Ovary (tissue), 9 donors: Measurements from ENCODE around the gene NRDE2. TPM values are rescaled to one million over a fixed set of nuclear protein-coding genes. Genes with fewer than 3 reads are reported as not detected.

Source experiments
- DNase-seq, 5 donors: peaks; one replicate each; pipeline ENCODE4 v3.0.0-alpha.2; 2019 to 2020
- H3K27ac ChIP-seq, 2 donors: fragments of 200-600 bp; one replicate each; pipeline versions ENCODE4 v1.5.1 to v1.8.0; 2019 to 2022
- H3K27me3 ChIP-seq: fragments of 200-600 bp; one replicate; pipeline ENCODE4 v1.8.0; 2022
- H3K36me3 ChIP-seq: fragments of 200-600 bp; sonication (generic); one replicate; pipeline ENCODE4 v1.5.1; 2019
- H3K4me1 ChIP-seq: one replicate; pipeline ENCODE4 v1.8.1; 2013; ENCODE audit warnings: mild to moderate bottlenecking, moderate library complexity; ENCODE audit not compliant: insufficient read depth
- H3K4me3 ChIP-seq: fragments of 200-600 bp; sonication (generic); one replicate; pipeline ENCODE4 v1.5.1; 2017
- H3K9me3 ChIP-seq, 2 donors: fragments of 200-600 bp in 1 of 2; sonication (generic) in 1 of 2; one replicate each; pipeline versions ENCODE4 v1.5.1 to v1.8.1; 2013 to 2019; ENCODE audit warnings: mild to moderate bottlenecking in 1 of 2, moderate library complexity in 1 of 2
- EP300 ChIP-seq: sonication (generic); formaldehyde crosslinking; IDR thresholded peaks from one replicate; pipeline ENCODE4 v1.6.1; 2017; ENCODE audit warnings: antibody characterized with exemption
- POLR2A ChIP-seq: fragments of 450-650 bp; IDR thresholded peaks from one replicate; pipeline ENCODE4 v1.6.1; 2017; ENCODE audit warnings: antibody characterized with exemption, mild to moderate bottlenecking, moderate library complexity
- WGBS, 3 donors: extraction: QIAGEN DNeasy Blood & Tissue Kit in 1 of 3; methylation state at CpG; one replicate each; pipeline versions ENCODE4 v1.1.5 to v1.1.7; 2013 to 2017; 5-methylcytosine and 5-hydroxymethylcytosine counted together
- intact Hi-C, 4 donors: fragments of 100-400 bp; cut with DNase I; formaldehyde crosslinking; loops; one replicate each; pipeline versions ENCODE4 v1.11.0 to v1.15.1; 2022 to 2023
- polyA plus RNA-seq, 2 donors: library from polyadenylated mRNA; stranded (reverse); fragments of 200-250 nt in 1 of 2; fragments of 350-450 nt in 1 of 2; fragmentation: Illumina TruSeq in 1 of 2; extraction: RNeasy Lipid Tissue Mini Kit (QIAGEN cat#74804) in 1 of 2; gene quantifications; one replicate each; pipeline ENCODE4 v1.2.3, GENCODE V29; 2013 to 2014
- total RNA-seq, 7 donors: library from RNA; depleted of rRNA in 2 of 7; stranded (reverse); fragments of >200 nt in 2 of 7; fragmentation: NEBNext Ultra II Directional in 3 of 7; extraction: Animal tissue kit (Norgen Biotek cat#: 25700) in 3 of 7; gene quantifications; one replicate each; pipeline versions ENCODE4 v1.1.0 to v1.2.4, GENCODE V29; 2016 to 2023
- TF ChIP-seq, protein P1 (sequence below), 3 donors: fragments of 450-650 bp in 2 of 3; fragments of 200-600 bp in 1 of 3; IDR thresholded peaks; one replicate each; pipeline versions ENCODE4 v1.5.1 to v1.8.0; 2016 to 2022; ENCODE audit warnings: antibody characterized with exemption in 3 of 3, mild to moderate bottlenecking in 1 of 3
- donor health status: DM: no; HTN: no; CAD: no; lungs with moderate emphysema.
- donor health status: DM: no; HTN: no; CAD: no.
- donor health status: Bipolar disorder and iron deficiency.
- donor health status: DM: yes; HTN: yes; CAD: no.
- donor health status: DM: no; HTN: no; CAD: no.
- donor health status: DM: yes; HTN: yes; CAD: no.

NRDE2 gene
- total and polyA plus RNA-seq, 9 donors = 7.7 to 28.5 (median 15.4) TPM

DNA sequence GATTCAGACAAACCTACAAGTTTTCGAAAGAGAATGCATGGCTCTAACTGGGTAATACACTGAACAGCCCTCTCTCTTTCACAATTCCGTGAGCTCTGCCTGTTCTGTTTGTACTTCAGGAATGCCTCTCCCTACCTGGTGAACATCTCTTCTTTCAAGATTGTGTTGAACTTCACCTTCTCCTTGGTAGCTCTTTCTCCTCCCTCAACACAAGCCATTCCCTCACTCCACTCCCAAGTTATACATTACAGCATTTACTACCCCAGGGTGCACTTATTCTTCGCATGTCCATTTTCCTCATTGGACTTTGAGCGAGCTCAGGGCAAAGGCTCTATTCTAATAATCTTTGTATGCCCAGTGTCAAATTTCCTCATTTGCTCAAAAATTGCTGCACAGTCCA lies 28.3 kb downstream of the NRDE2 start:
- no peak for DNase-seq
- Histone ChIP-seq H3K4me3 (no peak overlapping the region), H3K27me3 (no peaks in the 10 kb centered on the region), H3K9me3 (no peaks in the 10 kb centered on the region), H3K27ac (no peak overlapping the region), H3K36me3 (no peaks in the 10 kb centered on the region), H3K4me1 (peaks cover 7% of the 10 kb centered on the region)
- TF ChIP-seq, protein P1, sequence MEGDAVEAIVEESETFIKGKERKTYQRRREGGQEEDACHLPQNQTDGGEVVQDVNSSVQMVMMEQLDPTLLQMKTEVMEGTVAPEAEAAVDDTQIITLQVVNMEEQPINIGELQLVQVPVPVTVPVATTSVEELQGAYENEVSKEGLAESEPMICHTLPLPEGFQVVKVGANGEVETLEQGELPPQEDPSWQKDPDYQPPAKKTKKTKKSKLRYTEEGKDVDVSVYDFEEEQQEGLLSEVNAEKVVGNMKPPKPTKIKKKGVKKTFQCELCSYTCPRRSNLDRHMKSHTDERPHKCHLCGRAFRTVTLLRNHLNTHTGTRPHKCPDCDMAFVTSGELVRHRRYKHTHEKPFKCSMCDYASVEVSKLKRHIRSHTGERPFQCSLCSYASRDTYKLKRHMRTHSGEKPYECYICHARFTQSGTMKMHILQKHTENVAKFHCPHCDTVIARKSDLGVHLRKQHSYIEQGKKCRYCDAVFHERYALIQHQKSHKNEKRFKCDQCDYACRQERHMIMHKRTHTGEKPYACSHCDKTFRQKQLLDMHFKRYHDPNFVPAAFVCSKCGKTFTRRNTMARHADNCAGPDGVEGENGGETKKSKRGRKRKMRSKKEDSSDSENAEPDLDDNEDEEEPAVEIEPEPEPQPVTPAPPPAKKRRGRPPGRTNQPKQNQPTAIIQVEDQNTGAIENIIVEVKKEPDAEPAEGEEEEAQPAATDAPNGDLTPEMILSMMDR (IDR thresholded peaks at IDR 0.05) = no peak
- TF ChIP-seq EP300 (no peak), POLR2A (no peak)
- intact Hi-C loops = loop anchor here in 3 of 4 donors (10.0 kb wide), 3 partner anchors 91 to 981 kb away; partner anchors contain the start of gene CALM1 (in 1 of the 3)
- 94 to 95% (median 94%) methylated on average over 4 of the region's 4 CpGs for WGBS, 3 donors

DNA sequence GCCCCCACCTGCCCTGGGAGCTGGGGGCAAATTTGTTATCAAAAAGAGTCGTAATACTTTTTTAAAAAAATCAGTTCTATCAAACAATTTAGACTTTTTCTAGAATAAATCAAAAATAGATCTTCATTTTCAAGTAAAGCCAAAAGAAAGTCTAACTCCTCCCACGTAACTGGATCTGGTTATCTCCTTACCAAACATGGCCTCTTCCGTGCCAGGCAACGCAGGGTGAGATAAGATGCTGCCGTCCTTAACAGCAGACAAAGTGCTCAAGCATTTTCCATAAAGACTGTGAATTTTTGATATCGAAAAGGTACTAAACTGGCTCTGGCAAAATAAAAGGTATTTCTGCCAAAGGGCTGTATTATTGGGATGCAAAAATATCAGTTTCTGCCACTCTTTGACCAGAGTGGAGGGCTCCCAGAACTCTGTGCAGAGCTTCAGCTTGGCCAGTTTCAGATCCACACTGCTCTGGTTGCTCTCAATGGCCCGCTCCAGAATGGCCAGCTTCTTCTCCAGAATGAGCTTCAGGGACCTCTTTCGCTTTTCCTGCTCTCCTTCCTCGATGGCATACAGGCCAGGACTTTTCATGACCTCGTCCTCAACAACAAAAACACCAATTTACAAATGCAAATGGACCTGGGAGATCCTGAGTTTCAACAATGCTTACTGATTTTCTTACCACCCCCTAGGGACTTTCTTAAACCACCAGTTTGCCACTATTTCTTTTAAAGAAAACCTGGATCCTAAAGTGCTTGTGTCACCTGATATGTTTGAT lies 29.0 kb downstream of the NRDE2 start:
- no peaks in the 10 kb centered on the region for H3K27me3 ChIP-seq
- 57 to 66% (median 57%) methylated on average over 10 of the region's 10 CpGs for WGBS, 3 donors

DNA sequence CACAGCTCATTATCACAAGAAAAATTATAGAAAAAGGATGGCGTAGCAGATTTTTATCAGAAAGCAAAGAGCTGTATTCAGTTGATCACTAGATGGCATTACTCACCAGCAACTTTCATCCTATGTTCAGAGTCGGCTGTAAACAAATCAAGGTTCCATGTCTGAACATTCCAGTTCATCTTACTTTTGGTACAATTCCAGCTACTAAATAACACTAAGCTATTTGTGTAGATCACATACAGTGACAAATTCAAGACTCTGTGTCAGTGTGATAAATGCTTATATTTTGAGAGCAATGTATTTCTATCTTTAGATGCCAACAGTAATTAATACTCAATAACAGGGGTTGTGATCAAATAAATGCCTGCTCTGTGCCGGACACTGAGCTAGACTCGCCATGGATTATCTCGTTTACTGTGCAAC lies 30.1 kb downstream of the NRDE2 start:
- H3K27ac ChIP-seq = peak overlapping the region in 1 of 2 donors; percentile 30
- intact Hi-C loops = loop anchor here in 3 of 4 donors (10.0 kb wide), 3 partner anchors 93 to 983 kb away; partner anchors contain the start of gene CALM1 (in 1 of the 3)
- TF ChIP-seq, protein P1 (IDR thresholded peaks at IDR 0.05) = peak in 2 of 3 donors; percentile 32 to 35
- TF ChIP-seq EP300 = no peak
- H3K9me3 ChIP-seq = no peaks in the 10 kb centered on the region
- H3K27me3 ChIP-seq = no peaks in the 10 kb centered on the region
- no peak for DNase-seq
- H3K4me3 ChIP-seq = no peak overlapping the region
- 39 to 53% (median 44%) methylated on average over 5 of the region's 5 CpGs for WGBS, 3 donors
- no peaks in the 10 kb centered on the region for H3K36me3 ChIP-seq
- peaks cover 7% of the 10 kb centered on the region for H3K4me1 ChIP-seq

More for the DNA sequence above, 29.0 kb downstream of the NRDE2 start:
- Histone ChIP-seq H3K4me1 (peaks cover 7% of the 10 kb centered on the region), H3K27ac (peak overlapping the region in 1 of 2 donors; percentile 30), H3K9me3 (no peaks in the 10 kb centered on the region), H3K4me3 (no peak overlapping the region), H3K36me3 (no peaks in the 10 kb centered on the region)
- TF ChIP-seq EP300 = no peak
- no peak for TF ChIP-seq POLR2A
- TF ChIP-seq, protein P1 (IDR thresholded peaks at IDR 0.05) = no peak
- DNase-seq = no peak
- intact Hi-C loops = loop anchor here in 3 of 4 donors (10.0 kb wide), 3 partner anchors 92 to 982 kb away; partner anchors contain the start of gene CALM1 (in 1 of the 3)

DNA sequence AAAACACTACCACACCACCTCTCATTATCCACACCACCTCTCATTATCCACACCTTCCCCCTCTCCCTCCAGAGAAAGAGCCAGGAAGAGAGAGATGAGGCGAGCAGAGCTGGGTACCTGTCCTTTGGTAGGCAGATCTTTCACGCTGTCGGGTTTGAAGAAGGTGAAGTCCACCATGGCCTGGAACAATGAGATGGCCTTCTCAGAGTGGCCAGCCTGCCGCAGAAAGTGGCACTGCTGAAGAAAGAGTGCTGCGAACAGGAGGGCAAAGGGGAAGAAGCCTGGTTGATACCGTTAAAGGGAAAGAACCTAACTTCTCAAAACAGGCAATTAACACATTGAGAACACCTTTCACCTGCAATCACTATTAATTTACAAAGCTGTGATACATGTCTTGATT lies 30.6 kb downstream of the NRDE2 start:
- no peaks in the 10 kb centered on the region for H3K9me3 ChIP-seq
- intact Hi-C loops = loop anchor here in 3 of 4 donors (10.0 kb wide), 3 partner anchors 94 to 984 kb away; partner anchors contain the start of gene CALM1 (in 1 of the 3)
- no peak for DNase-seq
- 75 to 85% (median 76%) methylated on average over 6 of the region's 6 CpGs for WGBS, 3 donors
- H3K27me3 ChIP-seq = no peaks in the 10 kb centered on the region
- H3K4me3 ChIP-seq = no peak overlapping the region
- H3K4me1 ChIP-seq = peaks cover 7% of the 10 kb centered on the region
- no peaks in the 10 kb centered on the region for H3K36me3 ChIP-seq
- TF ChIP-seq, protein P1 (IDR thresholded peaks at IDR 0.05) = no peak
- TF ChIP-seq EP300 (no peak), POLR2A (no peak)
- no peak overlapping the region for H3K27ac ChIP-seq
